ENCODE data around the gene CMTM7.

CMTM7 gene

DNA sequence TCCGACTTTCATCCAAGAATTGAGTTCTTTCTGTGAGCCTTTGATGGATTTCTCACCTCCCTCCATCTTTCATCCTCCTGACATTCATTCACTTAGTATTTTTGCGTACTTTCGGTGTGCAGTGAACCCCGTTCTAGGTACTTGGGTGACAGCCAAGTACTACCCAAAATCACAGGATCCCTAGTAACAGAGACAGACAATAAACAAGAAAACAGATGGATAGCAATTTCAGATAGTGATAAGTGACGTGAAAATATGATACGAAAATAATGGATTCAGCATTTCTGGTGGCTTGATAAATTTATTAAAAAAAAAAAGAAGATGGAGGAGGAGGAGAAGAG lies 111.3 kb downstream of the CMTM7 start:
- no peak for TF ChIP-seq FOXP2 (optimal IDR thresholded peaks at IDR 0.05; ENCODE audit: borderline replicate concordance, extremely low read depth, extremely low read length, insufficient read depth)
- 0 out of 2 replicates have a peak, but pooled peaks have one; percentile 2 for TF ChIP-seq POLR2AphosphoS5 (IDR thresholded peaks at IDR 0.05; ENCODE audit: low read depth, low read length)
- TF ChIP-seq SIN3A (IDR thresholded peaks at IDR 0.05; ENCODE audit: borderline replicate concordance, insufficient read depth, low read length) = no peak
- TF ChIP-seq, protein P1, sequence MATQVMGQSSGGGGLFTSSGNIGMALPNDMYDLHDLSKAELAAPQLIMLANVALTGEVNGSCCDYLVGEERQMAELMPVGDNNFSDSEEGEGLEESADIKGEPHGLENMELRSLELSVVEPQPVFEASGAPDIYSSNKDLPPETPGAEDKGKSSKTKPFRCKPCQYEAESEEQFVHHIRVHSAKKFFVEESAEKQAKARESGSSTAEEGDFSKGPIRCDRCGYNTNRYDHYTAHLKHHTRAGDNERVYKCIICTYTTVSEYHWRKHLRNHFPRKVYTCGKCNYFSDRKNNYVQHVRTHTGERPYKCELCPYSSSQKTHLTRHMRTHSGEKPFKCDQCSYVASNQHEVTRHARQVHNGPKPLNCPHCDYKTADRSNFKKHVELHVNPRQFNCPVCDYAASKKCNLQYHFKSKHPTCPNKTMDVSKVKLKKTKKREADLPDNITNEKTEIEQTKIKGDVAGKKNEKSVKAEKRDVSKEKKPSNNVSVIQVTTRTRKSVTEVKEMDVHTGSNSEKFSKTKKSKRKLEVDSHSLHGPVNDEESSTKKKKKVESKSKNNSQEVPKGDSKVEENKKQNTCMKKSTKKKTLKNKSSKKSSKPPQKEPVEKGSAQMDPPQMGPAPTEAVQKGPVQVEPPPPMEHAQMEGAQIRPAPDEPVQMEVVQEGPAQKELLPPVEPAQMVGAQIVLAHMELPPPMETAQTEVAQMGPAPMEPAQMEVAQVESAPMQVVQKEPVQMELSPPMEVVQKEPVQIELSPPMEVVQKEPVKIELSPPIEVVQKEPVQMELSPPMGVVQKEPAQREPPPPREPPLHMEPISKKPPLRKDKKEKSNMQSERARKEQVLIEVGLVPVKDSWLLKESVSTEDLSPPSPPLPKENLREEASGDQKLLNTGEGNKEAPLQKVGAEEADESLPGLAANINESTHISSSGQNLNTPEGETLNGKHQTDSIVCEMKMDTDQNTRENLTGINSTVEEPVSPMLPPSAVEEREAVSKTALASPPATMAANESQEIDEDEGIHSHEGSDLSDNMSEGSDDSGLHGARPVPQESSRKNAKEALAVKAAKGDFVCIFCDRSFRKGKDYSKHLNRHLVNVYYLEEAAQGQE (IDR thresholded peaks at IDR 0.05; ENCODE audit: insufficient read depth in 1 of 2, low read depth in 2 of 2, low read length in 2 of 2) = no peak
